KOPT-K1 (cell line): ENCODE measurements around the gene PARD3B.

ENCODE experiments used
- H3K27ac ChIP-seq: fragments of 200-600 bp; sonication (generic); 2 replicates; pipeline ENCODE4 v1.5.1; 2016; ENCODE audit warnings: antibody characterized with exemption, mild to moderate bottlenecking, low read depth, low read length; ENCODE audit not compliant: poor library complexity, severe bottlenecking
- H3K36me3 ChIP-seq: fragments of 200-600 bp; sonication (generic); 2 replicates; pipeline ENCODE4 v1.5.1; 2017; ENCODE audit warnings: antibody characterized with exemption, mild to moderate bottlenecking, low read length, moderate library complexity; ENCODE audit not compliant: insufficient read depth
- H3K9me3 ChIP-seq: fragments of 200-600 bp; sonication (generic); 2 replicates; pipeline ENCODE4 v1.5.1; 2017; ENCODE audit warnings: antibody characterized with exemption, low read length, mild to moderate bottlenecking; ENCODE audit not compliant: insufficient read depth, poor library complexity, severe bottlenecking

Gene PARD3B

DNA sequence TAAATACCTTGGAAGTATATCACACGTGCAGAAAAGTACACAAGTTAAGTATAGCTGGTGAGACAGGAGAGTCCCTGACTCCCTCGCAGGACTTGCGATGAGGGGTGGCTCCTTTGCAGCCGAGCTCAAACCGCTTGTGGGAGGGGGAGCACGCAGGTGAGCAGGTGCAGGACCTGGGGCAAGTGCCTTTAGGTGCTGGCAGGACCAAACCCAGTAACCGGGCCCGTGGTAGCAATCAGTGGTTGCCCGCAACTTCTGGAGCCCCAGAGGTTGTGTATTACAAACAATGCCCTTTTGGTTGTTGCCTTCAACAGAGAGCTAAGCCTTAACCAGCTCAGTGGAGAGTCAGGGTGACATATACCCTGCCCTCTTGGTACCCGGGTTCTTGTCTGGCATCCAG, 132.8 kb downstream of the PARD3B start:
- Histone ChIP-seq H3K36me3 (no peaks in the 10 kb centered on the region), H3K27ac (no peak overlapping the region), H3K9me3 (no peaks in the 10 kb centered on the region)

DNA sequence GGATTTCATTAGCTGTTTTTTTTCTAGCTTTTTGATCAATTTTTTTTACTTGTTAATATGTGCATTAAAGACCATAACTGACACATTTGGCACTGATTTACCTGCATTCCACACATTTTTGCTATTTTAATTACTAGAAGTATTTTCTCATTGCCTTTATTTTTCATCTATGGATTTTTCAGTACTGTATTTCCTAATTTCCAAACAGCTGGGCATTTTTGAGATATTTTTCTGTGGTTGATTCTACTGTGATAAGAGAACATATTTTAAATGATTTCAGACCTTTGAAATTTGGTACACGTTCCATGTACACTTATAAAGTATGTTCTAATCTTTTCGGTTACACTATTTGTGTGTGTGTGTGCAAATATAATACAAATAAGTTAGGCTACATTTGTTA, 135.3 kb downstream of the PARD3B start:
- H3K27ac ChIP-seq = no peak overlapping the region
- H3K9me3 ChIP-seq = no peaks in the 10 kb centered on the region
- H3K36me3 ChIP-seq = no peaks in the 10 kb centered on the region

DNA sequence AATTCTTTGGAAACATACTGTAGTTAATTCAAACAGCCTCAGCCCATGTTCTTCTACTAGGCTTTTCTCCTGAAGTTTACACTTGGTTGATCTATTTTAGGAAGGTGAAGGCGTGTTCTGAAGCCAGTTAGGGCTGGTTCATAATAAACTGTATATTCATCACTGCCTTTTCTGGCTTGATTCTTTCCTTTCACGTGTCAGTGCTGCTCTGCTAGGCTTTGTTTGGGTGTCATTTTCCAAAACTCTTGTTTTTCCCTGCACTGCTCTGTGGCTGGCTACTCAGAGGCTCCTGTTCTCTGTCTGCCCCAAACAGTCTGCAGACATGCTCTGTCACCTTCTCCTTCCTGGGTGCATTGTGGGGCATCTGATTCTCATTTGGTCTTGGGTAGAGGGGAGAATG, 136.1 kb downstream of the PARD3B start:
- no peaks in the 10 kb centered on the region for H3K36me3 ChIP-seq
- H3K9me3 ChIP-seq = no peaks in the 10 kb centered on the region
- H3K27ac ChIP-seq = no peak overlapping the region

DNA sequence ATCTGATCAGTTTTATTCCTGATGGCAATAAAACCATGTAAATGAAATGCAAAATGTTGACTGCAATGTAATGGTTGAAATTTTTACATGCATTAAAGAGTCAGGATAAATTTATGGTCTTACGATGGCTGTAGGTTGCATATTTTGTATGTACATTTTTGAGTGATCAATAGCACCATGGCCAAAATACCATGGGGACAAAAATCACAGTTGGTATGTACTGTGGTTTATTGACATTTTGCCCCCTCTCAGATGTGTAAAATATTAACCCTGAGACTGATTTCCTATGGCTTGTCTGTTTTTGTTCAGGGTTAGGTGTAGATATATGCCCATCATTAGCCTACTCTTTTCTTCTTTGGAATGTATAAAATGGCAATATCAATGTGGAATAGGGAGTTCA, 138.1 kb downstream of the PARD3B start:
- H3K27ac ChIP-seq = no peak overlapping the region
- H3K9me3 ChIP-seq = no peaks in the 10 kb centered on the region
- no peaks in the 10 kb centered on the region for H3K36me3 ChIP-seq

DNA sequence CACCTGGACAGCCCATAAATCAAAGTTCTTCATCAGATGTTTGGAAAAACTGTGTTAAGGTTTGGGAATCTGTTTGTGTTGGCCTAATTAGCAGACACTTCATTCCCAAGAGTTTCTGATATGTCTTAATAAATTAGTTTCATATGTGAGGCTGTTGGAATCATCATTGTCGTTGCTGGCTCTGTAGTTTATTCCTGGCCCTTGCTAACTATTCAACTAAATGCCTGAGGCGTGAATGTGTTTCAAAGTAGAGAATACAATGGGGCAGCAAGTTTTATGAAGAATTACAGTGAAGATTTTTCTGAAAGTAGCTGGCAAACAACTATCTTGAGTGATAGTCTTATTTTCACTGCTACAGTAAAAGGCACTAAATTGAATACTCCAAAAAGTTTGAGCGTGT, 141.1 kb downstream of the PARD3B start:
- H3K9me3 ChIP-seq = no peaks in the 10 kb centered on the region
- H3K36me3 ChIP-seq = no peaks in the 10 kb centered on the region
- H3K27ac ChIP-seq = no peak overlapping the region

DNA sequence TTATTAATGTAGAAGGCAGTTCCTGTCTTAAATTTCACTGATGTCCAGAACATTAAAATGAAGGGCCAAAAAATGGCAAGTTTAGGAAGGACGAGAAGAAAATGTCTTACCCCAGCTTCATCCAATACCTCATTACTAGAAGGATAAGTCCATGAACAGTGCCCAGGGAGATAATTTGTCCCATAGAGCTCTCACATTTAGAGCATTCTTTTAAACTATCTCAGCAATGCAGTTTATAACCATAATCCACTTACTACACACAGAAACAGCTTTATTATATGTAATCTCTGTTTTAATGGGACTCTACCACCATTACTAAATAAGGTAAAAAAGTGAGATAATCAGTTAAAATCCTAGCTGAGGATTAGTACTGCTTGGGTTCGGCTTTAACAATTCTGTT, 142.5 kb downstream of the PARD3B start:
- H3K9me3 ChIP-seq = no peaks in the 10 kb centered on the region
- H3K36me3 ChIP-seq = no peaks in the 10 kb centered on the region
- no peak overlapping the region for H3K27ac ChIP-seq

DNA sequence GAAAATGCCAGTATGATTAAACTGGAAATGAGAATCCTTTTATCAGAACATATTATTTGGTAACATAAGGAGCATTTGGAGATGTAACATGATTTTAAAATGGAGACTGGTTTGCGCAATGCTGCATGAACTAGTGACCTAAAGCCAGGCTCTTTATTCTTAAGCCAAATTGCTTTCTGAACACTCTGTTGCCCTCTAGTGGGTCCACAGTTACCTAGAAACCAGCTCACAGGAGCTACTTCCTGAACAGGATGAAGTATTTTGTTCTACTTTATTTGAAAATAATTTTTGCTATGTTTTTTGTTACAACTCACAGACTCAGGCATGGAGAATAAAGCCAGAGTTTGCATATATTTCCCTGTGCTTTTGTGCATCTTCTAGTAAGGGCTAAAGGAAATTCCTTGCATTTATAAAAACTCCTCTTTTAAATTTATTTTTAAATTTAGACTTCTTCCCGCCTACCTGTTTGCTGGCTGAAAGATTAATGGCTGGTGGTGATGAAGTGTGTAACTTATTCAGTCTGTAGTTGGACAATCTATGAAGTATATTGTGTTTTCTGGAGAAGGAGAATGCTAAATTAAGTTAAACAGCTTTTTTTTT, 146.7 kb downstream of the PARD3B start:
- Histone ChIP-seq H3K9me3 (no peaks in the 10 kb centered on the region), H3K27ac (no peak overlapping the region), H3K36me3 (no peaks in the 10 kb centered on the region)

DNA sequence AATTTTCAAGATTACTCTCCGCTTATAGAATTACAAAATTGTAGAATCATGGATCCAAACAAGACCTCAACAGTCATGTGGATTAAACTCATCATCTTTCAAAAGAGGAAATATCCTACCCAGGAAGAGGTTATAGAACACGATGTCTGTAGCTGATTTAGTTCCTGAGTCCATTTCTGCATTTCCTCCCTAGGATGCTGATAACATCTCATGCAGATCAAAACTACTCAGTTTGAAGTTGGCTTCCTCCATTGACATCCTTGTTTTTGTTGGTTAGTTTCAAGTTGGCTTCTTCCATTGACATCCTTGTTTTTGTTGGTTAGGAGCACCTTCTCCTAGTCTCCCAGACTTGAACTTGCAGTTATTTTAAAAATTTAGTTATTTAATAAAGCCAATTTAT, 147.5 kb downstream of the PARD3B start:
- Histone ChIP-seq H3K9me3 (no peaks in the 10 kb centered on the region), H3K27ac (no peak overlapping the region), H3K36me3 (no peaks in the 10 kb centered on the region)

DNA sequence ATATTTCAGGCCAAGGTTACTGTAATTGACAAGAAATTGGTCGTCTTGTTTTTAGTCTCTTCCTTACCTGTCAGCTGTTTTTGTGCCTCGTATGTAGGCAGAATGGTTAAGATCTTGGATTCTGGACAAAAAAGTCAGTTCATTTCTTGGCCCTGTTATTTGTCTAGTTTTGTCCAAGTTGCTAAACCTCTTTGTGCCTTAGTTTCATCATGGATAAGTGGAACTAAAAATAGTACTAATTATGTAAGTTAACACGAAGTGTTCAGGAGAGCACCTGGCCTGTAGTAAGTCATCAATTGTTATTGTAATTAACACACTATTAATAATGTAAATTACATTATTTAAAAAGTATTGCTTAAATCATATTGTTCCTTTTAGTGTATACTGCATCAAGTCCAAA, 148.0 kb downstream of the PARD3B start:
- Histone ChIP-seq H3K36me3 (no peaks in the 10 kb centered on the region), H3K27ac (no peak overlapping the region), H3K9me3 (no peaks in the 10 kb centered on the region)

DNA sequence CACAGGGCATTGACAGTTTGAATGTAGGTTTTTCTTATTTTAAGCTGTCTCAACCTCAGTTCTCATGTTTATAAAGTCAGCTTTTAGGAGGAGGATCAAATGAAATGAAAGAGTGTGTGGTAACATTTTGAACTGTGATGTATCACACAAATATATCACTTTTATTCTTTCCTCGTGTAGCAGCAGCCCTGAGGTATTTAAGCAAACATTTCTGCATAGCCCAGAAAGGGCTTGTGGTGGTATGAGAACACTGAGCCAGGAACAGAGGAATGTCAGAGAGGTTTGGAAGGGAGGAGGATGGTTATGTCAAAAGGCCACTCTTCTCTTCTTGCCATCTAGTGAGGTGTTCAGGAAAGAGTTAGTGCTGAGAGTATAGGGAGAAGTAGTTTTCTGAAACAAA, 150.2 kb downstream of the PARD3B start:
- Histone ChIP-seq H3K36me3 (no peaks in the 10 kb centered on the region), H3K9me3 (no peaks in the 10 kb centered on the region), H3K27ac (no peak overlapping the region)

DNA sequence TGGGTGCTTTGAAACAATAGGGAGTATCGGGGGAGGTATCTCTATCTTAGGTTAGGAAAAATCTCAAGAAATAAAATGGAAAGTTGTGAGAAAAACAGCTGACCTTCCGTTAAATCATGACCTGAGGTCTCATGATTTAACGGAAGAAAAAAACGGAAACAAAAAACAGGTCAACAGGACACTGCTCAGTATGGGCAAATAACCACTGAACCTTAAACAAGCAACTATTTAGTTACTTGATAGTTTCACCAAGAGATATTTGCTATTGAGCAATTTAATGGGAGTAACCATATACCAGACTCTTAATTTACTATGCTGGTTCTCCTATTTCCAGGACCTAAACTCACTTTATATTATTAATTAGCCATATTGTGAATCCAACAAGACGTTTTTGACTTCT, 150.8 kb downstream of the PARD3B start:
- Histone ChIP-seq H3K9me3 (no peaks in the 10 kb centered on the region), H3K36me3 (no peaks in the 10 kb centered on the region), H3K27ac (no peak overlapping the region)

DNA sequence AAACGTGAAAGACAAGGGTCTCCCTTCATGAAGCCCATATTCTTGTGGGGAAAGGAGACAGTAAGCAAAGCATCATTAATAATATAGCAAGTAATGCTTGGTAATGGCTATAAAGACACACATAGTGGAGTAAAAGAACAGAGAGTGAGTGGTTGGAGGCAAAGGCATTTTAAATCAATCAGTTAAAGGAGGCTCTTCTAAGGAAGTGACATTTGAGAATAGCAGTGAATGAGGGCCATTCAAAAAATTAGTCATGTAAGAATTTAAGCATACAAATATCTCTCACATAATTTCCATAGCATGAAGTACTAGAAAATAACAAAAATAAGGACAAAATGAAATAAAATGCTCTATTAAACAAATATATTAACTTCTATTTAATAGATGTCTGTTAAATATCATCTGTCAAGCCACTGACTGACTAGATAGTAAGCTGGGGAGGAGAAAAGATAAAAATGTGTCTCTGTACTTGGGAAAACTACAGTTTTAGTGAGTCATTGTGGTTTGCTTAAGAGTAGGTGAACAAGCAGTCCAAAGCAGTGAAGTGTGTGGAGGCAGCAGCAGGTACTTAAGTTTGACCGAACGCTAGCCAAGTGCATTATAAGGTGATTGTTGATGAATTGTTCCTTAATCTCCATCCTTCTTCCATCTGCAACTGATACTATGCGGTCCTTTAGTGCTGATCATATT, 160.1 kb downstream of the PARD3B start:
- Histone ChIP-seq H3K27ac (no peak overlapping the region), H3K36me3 (no peaks in the 10 kb centered on the region), H3K9me3 (no peaks in the 10 kb centered on the region)

DNA sequence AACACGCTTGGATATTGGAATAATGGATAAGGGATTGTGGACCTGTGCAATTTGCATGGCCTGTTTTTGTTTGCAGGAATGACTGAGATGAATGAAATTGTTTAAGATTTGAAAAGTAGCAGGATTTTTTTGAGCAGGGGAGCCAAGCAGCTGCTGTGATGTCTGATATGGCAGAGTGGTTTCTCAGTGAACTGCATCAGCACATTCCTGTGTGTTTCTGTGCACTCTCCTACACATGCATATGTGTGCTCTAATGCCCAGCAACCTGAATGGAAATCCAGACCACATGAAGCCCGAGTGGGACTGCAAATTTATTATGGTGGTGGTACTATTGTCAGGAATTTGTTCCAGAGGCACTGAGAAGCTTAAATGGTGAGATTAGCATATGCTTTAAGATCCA, 161.7 kb downstream of the PARD3B start:
- H3K27ac ChIP-seq = no peak overlapping the region
- H3K36me3 ChIP-seq = no peaks in the 10 kb centered on the region
- no peaks in the 10 kb centered on the region for H3K9me3 ChIP-seq

DNA sequence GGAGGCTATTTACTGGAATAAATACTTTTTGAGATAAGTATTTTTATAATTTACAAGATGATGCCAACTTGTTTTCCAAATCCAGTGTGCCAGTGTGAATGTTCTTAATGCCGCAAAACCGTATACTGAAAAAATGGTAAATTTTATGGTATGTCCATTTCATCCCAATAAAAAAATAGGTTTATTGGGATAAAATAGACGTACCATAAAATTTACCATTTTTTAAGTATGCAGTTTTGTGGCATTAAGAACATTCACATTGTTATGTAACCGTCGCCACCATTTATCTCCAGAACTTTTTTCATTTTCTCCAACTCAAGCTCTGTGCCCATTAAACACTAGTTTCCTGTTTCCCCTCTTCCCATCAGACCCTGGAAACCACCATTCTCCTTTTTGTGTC, 167.9 kb downstream of the PARD3B start:
- Histone ChIP-seq H3K27ac (no peak overlapping the region), H3K9me3 (no peaks in the 10 kb centered on the region), H3K36me3 (no peaks in the 10 kb centered on the region)

DNA sequence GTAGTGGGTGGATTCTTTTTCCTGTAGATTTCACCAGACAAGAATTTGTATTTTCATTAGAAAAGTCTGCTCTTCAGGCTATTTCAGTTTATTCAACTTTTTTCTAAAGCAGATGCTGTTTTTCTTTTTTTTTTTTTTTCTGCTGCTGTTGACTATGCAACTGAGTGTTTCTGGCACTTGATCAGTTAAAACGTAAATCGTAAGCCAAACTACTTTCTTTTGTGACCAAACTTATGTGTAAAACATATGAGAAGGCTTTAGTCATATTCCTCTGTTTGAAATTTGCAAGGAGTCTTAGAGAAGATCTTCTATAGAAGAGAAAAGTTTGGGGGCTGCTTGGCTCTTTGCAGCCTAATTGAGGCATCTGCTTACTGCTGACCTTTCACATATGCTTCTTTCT, 170.1 kb downstream of the PARD3B start:
- H3K27ac ChIP-seq = no peak overlapping the region
- H3K9me3 ChIP-seq = no peaks in the 10 kb centered on the region
- H3K36me3 ChIP-seq = no peaks in the 10 kb centered on the region

DNA sequence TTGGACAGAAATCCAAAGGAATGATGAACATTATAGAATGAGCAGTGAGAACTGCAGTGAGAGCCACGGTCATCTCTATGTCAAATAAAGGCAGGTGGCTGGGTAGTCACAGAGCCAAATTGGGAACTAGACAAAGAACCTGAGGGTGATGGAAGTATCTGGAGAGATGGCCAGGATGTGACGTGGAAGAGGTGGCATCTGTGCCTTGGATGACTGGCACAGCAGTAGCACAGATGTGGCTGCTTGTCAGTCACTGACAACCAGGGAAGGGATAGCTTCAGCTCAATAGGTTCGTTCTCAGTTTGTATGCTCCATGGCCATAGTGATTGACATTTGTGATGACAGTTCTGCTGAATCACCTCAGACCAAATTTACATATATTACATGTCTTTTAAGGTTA, 172.3 kb downstream of the PARD3B start:
- H3K9me3 ChIP-seq = no peaks in the 10 kb centered on the region
- H3K27ac ChIP-seq = no peak overlapping the region
- H3K36me3 ChIP-seq = no peaks in the 10 kb centered on the region
